ENCODE measurements around the gene PYCARD.
"Not testable (repeated sequence)": the region's sequence is repeated elsewhere in the genome, so short reads cannot be mapped to it uniquely, and the experiment has no call there.

Gene PYCARD

DNA sequence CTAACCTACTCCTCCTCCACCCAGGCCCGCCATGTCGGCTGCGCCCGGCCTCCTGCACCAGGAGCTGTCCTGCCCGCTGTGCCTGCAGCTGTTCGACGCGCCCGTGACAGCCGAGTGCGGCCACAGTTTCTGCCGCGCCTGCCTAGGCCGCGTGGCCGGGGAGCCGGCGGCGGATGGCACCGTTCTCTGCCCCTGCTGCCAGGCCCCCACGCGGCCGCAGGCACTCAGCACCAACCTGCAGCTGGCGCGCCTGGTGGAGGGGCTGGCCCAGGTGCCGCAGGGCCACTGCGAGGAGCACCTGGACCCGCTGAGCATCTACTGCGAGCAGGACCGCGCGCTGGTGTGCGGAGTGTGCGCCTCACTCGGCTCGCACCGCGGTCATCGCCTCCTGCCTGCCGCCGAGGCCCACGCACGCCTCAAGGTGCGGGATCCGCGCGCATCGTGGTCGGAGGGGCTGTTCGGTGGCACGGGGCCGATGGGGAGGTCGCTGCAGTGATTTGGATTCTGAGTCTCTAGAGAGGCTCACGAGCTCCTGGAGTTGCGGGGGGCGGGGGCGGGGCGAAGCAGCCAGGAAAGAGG is 12.2 kb upstream of the PYCARD start:
- DNase-seq, result no peak

DNA sequence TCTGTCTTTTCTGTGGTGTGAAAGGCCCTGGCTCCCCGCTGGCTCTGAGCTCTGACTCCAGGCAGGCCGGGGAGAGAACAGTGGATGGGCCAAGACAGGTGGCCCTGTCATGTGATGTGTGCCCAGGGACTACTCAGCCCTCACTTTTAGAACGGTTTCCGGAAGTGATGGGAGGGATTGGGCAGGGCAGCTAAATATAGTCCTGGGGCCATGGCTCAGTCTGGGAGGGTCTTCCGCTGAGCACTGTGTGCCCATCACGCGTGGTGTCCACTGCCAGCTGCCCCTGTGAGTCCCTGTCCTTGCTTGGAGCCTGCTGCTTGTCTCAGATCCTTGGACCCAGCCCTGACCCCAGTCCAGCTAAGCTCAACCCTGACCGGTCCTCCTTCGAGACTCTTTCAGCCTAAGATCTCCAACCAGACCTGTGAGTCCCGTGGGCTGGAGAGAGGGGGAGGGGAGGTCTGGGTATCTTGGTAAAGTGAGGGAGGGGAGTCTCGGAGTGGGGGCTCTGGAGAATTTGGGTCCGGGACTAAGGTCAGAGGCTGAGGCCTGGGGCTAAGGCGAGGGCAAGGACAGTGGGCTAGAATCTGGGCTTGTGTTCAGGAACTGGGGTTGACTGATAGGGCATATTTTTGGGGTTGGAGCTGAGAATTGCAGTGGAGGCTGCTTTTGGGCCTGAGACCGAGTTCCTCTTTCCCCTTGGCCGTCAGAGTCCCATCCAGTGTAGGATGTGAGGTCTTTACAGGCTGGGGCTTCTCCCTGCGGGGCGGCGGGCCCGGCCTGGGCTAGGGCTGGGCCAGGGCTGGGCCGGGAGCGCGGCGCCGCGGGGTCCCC is 11.5 kb upstream of the PYCARD start, which contains the start of gene TRIM72:
Gene TRIM72, plus strand, starts transcription at position 243 of the 831 bp plus-strand sequence. CDS start 620 bp downstream, outside the sequence.
- DNase-seq, result no peak

DNA sequence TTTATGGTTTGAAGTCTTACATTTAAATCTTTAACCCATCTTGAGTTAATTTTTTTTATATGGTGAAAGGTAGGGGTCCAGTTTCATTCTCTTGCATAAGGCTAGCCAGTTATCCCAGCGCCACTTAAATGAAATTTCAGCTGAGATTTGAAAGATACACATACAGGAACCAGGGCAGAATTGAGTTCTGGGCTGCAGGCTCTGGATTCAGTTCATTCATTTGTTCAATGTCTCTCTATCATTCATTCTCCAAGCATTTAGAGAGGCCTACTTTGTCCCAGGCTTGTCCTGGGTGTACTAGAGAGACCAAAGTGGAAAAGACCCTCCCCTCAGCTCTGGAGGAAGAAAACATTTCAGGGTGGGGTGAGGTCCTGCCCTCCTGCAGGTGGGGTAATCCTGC is 10.8 kb upstream of the PYCARD start:
- DNase-seq, result no peak

DNA sequence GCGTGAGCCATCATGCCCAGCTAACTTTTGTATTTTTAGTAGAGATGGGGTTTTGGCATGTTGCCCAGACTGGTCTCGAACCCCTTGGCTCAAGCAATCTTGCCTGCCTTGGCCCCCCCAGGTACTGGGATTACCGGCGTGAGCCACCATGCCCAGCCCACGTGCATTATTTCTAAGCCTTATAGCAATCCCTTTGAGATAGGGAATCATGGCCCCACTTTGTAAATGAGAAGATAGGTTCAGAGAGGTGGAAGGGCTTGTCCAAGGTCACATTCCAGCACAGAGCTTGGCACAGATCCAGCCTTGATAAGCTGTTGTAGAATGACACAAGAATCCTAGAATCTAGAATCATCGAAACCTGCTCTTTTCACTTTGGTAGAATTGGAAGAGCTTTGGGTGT is 4.2 kb upstream of the PYCARD start:
- no peak for DNase-seq

DNA sequence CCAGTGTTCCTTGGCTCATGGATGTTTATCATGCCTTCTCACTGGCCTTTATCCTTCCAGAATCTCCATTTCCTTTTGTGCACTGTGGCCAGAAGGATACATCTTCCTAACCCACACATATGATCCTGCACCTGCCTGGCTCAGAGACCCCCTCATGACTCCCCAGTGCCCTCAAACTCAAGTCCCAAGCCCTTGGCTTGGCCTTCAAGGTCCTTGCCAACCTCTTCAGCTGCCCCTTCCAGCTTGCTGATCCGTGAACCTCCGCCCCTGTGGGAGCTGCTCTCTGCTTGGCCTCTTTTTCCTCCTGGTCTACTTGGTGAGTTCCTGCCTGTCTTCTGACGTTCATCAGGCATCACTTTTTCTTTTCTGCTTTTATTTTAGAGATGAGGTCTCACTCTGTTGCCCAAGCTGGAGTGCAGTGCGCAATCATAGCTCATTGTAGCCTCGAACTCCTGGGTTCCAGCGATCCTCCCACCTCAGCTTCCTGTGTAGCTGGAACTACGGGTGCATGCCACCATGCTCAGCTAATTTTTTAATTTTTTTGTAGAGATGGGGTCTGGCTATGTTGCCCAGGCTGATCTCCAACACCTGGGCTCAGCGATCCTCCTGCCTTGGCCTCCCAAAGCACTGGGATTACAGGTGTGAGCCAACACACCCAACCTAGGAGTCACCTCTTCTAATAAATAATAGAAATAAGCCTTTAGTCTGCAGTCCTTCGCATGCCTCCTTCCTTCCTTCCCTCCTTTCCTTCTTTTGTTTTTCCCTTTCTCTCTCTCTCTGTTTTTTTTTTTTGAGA is 2.5 kb upstream of the PYCARD start:
- no peak for DNase-seq

DNA sequence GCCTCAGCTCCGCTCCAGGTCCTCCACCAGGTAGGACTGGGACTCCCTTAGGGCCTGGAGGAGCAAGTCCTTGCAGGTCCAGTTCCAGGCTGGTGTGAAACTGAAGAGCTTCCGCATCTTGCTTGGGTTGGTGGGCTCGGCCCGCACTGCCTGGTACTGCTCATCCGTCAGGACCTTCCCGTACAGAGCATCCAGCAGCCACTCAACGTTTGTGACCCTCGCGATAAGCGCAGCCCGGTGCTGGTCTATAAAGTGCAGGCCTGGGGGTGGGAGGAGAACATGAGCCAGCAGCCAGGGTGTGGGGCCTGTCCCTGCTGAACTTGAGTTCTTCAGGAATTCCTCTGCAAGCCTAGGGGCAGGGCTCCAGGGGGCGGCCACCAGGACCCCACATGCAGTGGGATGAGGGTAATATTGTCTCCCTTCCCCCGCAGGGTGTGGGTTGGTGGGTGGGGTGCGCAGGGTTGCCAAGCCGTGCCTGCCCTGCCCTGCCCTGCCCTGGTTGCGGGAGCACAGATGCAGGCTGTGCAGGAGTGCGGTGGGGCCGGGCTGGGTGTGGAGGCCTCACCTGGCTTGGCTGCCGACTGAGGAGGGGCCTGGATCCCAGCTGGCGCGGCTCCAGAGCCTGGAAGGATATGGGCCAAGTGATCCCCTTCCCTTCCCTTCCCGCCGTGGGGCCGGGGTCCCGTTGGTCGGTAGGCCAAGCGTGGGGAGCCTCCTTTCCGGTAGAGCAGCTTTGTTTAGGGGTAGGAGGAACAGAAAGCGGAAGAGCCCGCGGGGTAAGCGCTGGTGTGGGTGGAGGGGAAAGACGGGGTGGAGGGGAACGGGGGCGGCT is 762 bp downstream of the PYCARD start:
- peak; percentile 54 for DNase-seq

DNA sequence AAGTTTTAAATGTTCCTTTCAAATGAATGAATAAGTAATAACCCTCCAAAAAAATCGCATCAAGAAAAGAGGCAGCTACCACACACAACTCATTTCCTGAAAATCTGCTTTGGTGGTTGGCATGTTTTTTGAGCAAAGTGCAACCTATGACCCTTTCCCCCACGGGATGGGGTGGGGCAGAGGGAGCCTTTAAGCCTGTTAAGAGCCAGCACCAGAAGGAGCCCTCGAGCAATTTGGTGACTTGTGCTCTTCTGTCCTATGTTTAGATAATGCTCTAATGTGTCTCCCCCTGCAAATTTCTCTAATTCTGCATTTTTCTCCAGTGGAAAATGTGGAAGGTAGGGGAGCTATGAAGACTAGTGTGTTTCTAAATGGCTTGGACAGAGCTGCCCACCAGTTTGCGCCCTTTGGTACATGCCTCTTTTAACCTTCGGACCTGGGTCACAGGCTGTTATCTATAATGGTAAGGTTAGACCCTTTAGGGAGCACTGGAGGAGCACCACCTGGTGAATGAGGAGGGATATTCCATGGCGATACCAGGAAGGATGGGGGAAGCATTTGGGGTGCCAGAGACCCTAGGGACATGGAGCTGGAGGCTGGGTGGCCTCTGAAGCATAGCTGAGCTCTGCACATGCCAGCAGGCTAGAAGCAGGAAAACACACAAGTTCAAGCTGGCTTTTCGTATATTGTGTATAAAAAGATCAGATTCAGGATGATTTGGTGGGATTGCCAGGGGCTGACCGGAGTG is 1.6 kb downstream of the PYCARD start:
- DNase-seq, result no peak

DNA sequence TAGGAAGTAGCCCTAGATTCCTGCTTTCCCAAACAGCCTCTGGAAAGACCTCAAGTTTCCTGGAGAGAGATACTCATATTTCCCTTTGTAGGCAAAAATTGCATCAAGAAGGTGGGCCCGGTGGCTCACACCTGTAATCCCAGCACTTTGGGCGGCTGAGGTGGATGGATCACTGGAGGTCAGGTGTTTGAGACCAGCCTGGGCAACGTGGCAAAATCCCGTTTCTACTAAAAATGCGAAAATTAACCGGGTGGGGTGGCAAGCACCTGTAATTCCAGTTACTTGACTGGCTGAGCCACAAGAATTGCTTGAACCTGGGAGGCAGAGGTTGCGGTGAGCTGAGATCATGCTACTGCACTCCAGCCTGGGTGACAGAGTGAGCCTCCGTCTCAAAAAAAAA is 2.4 kb downstream of the PYCARD start:
- DNase-seq, result not testable (repeated sequence)

DNA sequence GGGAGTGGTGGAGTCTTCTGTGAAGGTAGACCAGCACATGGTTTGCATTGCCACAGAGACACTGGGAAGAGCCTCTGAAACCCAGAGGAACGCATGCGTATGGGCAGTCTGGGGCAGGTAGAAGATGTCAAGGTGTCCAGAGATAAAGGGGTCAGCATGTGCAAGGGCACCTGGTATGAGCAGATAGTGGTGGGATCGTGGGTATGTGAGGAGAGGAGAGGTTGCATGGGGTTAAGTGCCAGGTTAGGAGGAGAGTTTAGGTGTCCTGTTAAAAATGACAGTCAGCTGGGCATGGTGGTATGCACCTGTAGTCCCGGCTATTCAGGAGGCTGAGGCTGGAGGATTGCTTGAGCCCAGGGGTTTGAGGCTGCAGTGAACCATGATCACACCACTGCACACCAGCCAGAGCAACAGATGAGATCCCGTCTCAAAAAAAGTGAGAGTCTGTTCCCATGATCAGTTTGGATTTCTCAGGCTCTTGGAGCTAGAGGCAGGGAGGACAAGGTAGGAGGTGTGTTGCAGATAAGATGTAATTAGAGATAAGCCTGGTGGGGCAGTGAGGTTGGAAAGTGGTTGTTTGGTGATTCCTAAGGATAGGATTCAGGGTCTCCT is 3.0 kb downstream of the PYCARD start:
- no peak for DNase-seq

DNA sequence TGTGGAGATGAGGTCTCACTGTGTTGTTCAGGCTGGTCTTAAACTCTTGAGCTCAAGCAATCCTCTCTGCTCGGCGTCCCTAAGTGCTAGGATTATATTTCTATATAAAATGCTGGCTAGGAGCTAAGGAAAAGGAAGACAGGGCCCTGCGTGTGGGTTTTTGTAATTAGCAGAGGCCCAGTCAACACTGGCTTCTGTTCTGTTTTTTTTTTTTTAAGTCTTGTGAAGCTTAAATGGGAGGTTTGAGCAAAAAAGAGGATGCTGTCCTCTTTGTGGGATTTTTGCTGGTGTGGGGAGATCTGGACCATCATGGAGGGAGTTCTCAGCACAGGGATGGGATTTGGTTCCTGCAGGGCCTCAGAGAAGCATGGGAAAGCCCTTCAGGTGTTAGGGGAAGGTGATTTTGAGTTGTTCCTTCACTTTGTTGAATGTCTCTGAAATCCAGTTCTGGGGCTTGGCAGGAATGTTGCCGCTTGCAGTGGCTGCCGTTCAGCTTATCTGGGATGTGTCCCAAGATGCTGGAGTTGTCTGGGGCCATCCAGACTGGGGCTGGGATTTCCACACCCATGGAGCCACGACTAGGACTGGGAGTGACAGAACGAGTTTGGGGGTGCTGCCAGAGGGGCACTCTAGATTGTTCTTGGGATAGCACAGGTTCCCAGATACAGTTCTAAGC is 4.2 kb downstream of the PYCARD start:
- DNase-seq, result no peak

DNA sequence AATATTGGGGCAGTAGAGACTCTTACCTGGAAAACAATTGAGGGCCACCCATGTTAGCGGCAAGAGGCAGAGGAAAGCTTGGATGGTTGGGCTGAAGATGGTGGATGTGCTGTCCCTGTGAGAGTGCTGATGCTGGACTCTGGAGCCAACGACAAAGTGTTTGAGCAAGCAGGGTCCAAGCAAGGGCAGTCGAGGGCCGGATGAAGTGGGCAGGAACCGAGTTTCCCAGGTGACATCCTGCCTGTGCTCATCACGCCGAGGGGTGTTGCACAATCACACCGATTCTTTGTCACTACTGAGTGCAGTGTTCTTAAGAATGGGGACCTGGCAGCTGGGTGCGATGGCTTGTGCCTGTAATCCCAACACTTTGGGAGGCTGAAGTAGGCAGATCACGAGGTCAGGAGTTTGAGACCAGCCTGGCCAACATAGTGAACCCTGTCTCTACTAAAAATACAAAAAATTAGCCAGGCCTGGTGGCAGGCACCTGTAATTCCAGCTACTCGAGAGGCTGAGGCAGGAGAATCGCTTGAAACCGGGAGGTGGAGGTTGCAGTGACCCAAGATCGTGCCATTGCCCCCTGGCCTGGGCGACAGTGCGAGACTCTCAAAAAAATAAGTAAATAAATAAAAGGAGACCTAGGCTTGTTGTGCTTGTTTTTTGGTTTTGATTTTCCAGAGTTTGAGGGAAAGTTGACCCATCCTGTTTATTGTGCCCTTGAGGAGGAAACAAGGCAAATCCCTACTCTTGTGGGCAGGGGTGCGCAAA is 6.1 kb downstream of the PYCARD start:
- no peak for DNase-seq

DNA sequence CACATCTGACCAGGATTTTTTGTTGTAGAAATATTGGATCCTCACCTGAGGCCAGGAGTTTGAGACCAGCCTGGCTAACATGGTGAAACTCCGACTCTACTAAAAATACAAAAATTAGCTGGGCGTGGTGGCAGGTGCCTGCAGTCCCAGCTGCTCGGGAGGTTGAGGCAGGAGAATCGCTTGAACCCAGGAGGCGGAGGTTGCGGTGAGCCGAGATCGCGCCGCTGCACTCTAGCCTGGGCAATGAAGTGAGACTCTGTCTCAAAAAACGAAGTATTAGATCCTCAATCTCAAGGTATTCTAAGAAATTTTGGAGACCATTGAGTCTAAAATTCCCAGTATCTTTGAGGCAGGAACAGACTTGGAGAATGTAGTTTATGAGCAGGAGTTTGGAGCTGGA is 6.7 kb downstream of the PYCARD start:
- DNase-seq, result not testable (repeated sequence)

DNA sequence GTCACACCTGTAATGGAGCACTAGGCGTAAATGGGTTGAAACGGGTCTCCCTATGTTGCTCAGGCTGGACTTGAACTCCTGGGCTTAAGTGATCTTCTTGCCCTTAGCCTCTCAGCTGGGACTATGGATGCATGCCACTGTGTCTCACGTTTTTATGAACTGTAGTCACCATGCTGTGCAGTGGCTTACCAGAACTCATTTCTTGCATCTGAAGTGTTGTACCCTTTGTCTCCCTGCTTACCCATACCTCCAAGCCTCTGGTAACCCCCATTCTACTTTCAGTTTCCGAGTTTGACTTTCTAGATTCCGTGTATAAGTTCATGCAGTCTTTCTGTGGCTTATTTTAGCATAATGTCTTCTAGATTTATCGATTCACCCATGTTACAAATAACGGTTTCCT is 7.7 kb downstream of the PYCARD start:
- DNase-seq, result no peak

DNA sequence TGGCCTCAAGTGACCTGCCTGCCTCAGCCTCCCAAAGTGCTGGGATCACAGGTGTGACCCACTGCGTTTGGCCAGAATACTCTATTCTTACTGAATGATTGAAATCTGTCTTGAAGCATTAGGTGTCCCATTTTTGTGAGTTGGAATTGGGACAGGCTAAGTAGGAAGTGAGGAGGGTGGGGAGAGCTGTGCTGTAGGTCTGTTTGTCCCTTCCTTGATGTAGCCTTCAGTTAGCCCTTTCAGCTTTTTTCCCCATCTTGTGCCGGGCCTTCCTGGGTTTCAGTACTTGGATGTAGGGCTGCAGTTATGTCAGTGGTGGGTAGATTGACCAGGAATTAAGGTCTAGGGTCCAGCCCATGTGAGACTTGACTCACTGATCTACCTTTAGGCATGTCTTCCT is 8.7 kb downstream of the PYCARD start:
- DNase-seq, result no peak

DNA sequence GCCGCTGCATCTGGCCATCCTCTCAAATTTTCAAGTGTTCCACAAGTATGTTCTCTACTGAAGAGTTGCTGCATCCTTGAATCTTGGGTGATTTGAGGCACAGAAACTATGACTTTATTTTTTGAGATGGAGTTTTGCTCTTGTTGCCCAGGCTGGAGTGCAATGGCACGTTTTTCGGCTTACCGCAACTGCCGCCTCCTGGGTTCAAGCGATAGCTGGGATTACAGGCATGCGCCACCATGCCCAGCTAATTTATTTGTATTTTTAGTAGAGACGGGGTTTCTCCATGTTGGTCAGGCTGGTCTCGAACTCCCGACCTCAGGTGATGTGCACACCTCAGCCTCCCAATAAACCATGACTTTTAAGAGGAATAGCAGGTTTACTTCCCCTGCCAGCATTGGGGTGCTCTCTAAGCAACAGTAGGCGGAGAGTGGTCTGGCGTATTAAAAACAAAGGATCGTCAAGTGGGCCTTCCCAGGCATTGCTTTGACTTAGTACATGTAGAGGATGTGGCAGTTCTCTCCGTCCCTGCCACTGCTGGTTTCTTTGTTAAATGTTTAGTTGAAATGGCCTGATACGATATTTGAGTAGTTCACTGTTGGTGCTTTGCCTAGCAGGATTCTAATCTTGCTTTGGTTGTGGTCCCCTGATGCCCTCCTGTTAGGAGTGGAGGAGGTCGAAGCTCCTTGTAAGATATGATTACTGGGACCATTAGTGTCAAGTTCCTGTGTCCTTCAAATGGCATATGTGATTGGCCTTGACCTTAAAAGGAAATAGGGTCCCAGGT is 9.5 kb downstream of the PYCARD start:
- no peak for DNase-seq

DNA sequence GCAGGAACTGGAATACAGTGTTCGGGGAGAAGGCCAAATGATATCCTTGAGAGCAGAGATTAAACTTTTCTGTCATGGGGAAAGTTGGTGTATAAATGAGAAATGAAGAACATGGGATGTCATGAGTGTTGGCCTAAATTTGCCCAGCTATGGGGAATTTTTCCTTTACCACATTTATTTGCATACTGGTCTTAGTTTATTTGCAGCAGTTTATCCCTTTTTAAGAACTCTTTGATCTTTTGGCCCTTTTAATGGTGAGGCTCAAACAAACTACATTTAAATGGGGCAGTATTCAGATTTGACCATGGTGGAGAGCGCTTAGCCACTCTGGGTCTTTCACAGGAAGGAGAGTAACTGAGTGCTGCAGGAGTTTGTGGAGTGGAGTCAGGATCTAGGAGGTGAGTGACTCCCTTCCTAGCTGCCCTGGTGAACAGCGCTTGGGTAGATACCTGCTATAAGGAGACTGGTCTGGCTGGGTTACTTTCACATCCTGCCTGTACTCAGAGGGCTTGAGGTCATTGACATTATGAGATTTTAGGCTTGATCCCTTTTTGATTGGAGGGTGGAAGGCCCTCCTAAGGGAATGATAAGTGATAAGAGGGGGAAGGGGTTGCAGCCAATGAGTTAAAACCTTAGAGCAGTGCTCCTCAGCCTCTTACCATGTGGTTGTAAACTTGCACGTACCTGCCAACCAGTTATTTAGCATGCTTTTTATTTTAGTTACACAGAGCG is 10.7 kb downstream of the PYCARD start:
- DNase-seq, result no peak

DNA sequence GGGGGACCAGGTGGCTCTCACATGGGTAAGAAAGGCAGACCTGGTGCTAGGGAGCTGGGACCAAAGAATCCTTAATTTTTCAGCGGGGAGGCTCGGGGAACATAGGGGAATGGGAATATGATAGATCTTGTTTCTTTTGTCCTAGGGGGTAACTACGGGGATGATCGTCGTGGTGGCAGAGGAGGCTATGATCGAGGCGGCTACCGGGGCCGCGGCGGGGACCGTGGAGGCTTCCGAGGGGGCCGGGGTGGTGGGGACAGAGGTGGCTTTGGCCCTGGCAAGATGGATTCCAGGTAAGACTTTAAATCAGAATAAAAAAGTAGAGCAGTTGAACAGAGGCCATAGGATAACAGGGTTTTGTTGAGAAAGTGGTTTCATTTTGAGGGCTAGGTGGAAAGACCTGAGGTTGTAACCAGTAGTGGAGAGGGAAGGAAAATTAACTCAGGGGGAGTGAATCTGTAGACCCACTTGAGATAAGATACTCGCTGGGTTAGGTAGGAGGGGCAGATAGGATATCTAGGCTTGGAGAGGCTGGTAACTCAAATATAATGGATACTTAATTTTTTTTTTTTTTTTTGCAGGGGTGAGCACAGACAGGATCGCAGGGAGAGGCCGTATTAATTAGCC is 11.6 kb downstream of the PYCARD start:
- DNase-seq, result no peak

DNA sequence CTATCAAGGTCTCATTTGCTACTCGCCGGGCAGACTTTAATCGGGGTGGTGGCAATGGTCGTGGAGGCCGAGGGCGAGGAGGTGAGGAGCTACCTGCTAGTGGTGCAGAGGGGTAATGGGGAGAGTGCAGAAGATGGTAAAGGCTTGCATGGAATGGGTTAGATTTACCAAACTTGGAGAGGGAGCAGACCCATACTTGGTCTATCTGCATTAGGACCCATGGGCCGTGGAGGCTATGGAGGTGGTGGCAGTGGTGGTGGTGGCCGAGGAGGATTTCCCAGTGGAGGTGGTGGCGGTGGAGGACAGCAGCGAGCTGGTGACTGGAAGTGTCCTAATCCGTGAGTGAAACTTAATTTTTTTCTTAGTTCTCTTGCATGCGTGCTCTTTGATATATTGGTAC is 12.5 kb downstream of the PYCARD start:
- no peak for DNase-seq
